Measurements from ENCODE around the gene TYRO3. TPM values are rescaled to one million over a fixed set of nuclear protein-coding genes. Genes with fewer than 3 reads are reported as not detected.

TYRO3 gene
- polyA plus RNA-seq, 1 of the 3 experiments (the other 2 are of a cell fraction), result 8.7 TPM

GRCh38 chr15:41517895-41518449, 41.0 kb upstream of the TYRO3 start:
- peaks cover 1% of the 10 kb centered on the region; the same call in 1 of the 2 replicates for H3K27me3 ChIP-seq (ENCODE audit: insufficient read depth)
- H3K4me3 ChIP-seq (ENCODE audit: low read depth in 2 of 2, low read length in 1 of 2), result no peak overlapping the region
- H3K9ac ChIP-seq, result no peak overlapping the region
- TF ChIP-seq PBX3 (IDR thresholded peaks at IDR 0.05) (no peak), IRF3 (IDR thresholded peaks at IDR 0.05; ENCODE audit: low read depth, low read length) (no peak)
- H3K4me2 ChIP-seq, result no peak overlapping the region
- no peaks in the 10 kb centered on the region for H3F3A ChIP-seq (replicated peaks; ENCODE audit: insufficient read depth)
- CTCF ChIA-PET, result interaction anchor here (1.4 to 1.8 kb wide), 2 partner anchors 11 to 40 kb away, joined by 5 read pairs; no protein-coding TSS in a partner anchor
- no peak overlapping the region for H2AFZ ChIP-seq (ENCODE audit: low read depth)
- POLR2A ChIA-PET, result interaction anchor here (0.7 to 1.4 kb wide), 3 partner anchors 13 to 26 kb away, joined by 3 to 4 read pairs (median 3); partner anchors contain the start of gene RPAP1
- no peaks in the 10 kb centered on the region for H3K79me2 ChIP-seq (ENCODE audit: insufficient read depth)
- no peaks in the 10 kb centered on the region for H3K9me3 ChIP-seq
- peaks cover 0 to 8% of the 10 kb centered on the region in 2 experiments; a peak in 1 of 4 replicates for H3K4me1 ChIP-seq (ENCODE audit: control insufficient read depth in 1 of 2, insufficient read depth in 2 of 2, low read depth in 1 of 2, low read length in 1 of 2)
- 93% methylated on average over 8 of the region's 8 CpGs for whole genome bisulfite sequencing (ENCODE audit: low lambda C conversion rate)
- no peaks in the 10 kb centered on the region for H3K9me2 ChIP-seq
- H3K27ac ChIP-seq (ENCODE audit: low read depth in 2 of 2, low read length in 1 of 2), result no peak overlapping the region
- no peak for DNase-seq
- no peaks in the 10 kb centered on the region for H4K20me1 ChIP-seq (ENCODE audit: insufficient read depth)
- H3K36me3 ChIP-seq (replicated peaks in 1 of 2; ENCODE audit: control insufficient read depth in 1 of 2, insufficient read depth in 2 of 2, low read length in 1 of 2), result peaks cover 6 to 7% of the 10 kb centered on the region in 2 experiments

GRCh38 chr15:41520636-41521035, 38.4 kb upstream of the TYRO3 start:
- no peak overlapping the region for H3K4me3 ChIP-seq (ENCODE audit: low read depth in 2 of 2, low read length in 1 of 2)
- TF ChIP-seq CTCF (IDR thresholded peaks at IDR 0.05) (no peak), NRF1 (IDR thresholded peaks at IDR 0.05; ENCODE audit: low read depth, low read length) (no peak), USF2 (IDR thresholded peaks at IDR 0.05; ENCODE audit: borderline replicate concordance, low read depth, low read length) (no peak), RCOR1 (IDR thresholded peaks at IDR 0.05; ENCODE audit: low read length) (no peak), TEAD4 (IDR thresholded peaks at IDR 0.05; ENCODE audit: borderline replicate concordance, insufficient read depth) (no peak), POLR2AphosphoS5 (IDR thresholded peaks at IDR 0.05; ENCODE audit: low read depth, low read length) (no peak), EP300 (IDR thresholded peaks at IDR 0.05; ENCODE audit: borderline replicate concordance in 1 of 2, low read depth in 1 of 2, low read length in 1 of 2) (no peak), FOXJ3 (CRISPR knock-in tag; IDR thresholded peaks at IDR 0.05) (no peak), REST (IDR thresholded peaks at IDR 0.05; ENCODE audit: low read depth, low read length) (no peak)
- H3F3A ChIP-seq (replicated peaks; ENCODE audit: insufficient read depth), result no peaks in the 10 kb centered on the region
- H2AFZ ChIP-seq (ENCODE audit: low read depth), result no peak overlapping the region
- no peak overlapping the region for H3K4me2 ChIP-seq
- ChIA-PET CTCF (interaction anchor here (1.1 to 1.2 kb wide), 2 partner anchors 8 to 55 kb away, joined by 3 to 4 read pairs; no protein-coding TSS in a partner anchor), POLR2A (interaction anchor here (0.5 to 1.5 kb wide), 3 partner anchors 12 to 103 kb away, joined by 3 to 5 read pairs (median 3); no protein-coding TSS in a partner anchor)
- H3K36me3 ChIP-seq (replicated peaks in 1 of 2; ENCODE audit: control insufficient read depth in 1 of 2, insufficient read depth in 2 of 2, low read length in 1 of 2), result peaks cover 6 to 7% of the 10 kb centered on the region in 2 experiments
- no peak overlapping the region for H3K27ac ChIP-seq (ENCODE audit: low read depth in 2 of 2, low read length in 1 of 2)
- no peak overlapping the region for H3K9ac ChIP-seq
- H3K27me3 ChIP-seq (ENCODE audit: insufficient read depth), result no peaks in the 10 kb centered on the region
- no peak for DNase-seq
- no peaks in the 10 kb centered on the region for H3K79me2 ChIP-seq (ENCODE audit: insufficient read depth)
- no peaks in the 10 kb centered on the region for H3K9me2 ChIP-seq
- WGBS (ENCODE audit: low lambda C conversion rate), result 100% methylated on average over 2 of the region's 17 CpGs
- no peaks in the 10 kb centered on the region for H3K9me3 ChIP-seq
- no peaks in the 10 kb centered on the region for H3K4me1 ChIP-seq (ENCODE audit: control insufficient read depth in 1 of 2, insufficient read depth in 2 of 2, low read depth in 1 of 2, low read length in 1 of 2)
- no peaks in the 10 kb centered on the region for H4K20me1 ChIP-seq (ENCODE audit: insufficient read depth)
